DMS 273 treated with DMSO at 0.1 percent for 48 hours (cell line): ENCODE measurements around the gene VSIR.

ENCODE experiments used
- DNase-seq: peaks from one replicate; lab custom pipeline; 2025; lab: John Stamatoyannopoulos, UW

VSIR gene

DNA sequence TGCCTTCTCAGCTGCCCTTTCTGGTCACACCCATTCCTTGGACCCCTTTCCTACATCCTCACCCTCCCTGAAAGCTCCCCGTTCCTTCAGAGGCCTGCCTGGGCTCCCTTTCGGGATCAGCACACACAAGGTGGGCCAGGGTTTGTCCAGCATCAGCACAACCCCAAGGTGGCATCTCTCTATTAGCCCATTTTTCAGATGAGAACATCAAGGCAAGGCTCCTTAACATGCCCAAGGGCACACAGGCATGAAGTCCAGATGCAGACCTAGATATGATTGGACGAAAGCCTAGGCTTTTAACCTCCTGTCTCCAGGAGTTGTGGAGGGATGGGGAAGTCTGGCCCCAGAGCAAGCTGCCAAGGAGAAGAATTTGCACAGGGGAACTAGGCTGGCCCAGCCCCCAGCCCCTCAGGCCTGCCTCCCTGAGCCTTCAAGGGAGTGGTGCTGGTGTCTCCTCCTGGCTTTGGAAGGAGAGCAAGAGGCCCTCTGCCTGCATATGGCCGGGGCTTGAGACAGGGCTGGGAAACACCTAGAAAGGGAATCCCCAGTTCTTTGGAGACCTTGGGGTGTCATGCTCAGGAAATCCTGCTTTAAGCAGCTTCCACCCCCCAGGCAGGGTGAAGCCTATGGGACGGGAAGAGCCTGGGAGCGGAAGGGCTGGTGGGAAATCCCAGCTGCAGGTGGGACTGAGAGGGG lies 9.0 kb upstream of the VSIR start:
- no peak for DNase-seq

DNA sequence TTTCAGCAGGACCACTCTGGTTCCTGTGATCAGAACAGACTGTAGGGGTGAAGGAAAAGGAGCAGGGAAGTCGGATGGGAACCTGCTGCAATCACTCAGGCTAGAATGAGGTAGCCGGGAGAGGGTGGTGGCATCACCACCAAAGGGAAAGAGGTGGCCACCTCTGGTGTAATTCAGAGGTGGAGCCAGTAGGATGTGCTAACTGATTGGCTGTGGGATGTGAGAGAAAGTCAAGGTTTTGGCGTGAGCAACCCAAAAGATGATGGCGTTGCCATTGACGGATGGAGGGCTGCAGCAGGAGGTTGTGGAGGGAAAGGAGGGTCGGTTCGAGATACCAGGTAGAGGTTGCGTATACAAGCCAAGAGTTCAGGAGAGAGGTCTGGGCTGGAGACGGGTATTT lies 7.4 kb upstream of the VSIR start:
- DNase-seq = no peak

GRCh38 chr10:71780156-71780555 lies 6.8 kb upstream of the VSIR start:
- DNase-seq = no peak

GRCh38 chr10:71779641-71780040 lies 6.3 kb upstream of the VSIR start:
- DNase-seq = no peak

DNA sequence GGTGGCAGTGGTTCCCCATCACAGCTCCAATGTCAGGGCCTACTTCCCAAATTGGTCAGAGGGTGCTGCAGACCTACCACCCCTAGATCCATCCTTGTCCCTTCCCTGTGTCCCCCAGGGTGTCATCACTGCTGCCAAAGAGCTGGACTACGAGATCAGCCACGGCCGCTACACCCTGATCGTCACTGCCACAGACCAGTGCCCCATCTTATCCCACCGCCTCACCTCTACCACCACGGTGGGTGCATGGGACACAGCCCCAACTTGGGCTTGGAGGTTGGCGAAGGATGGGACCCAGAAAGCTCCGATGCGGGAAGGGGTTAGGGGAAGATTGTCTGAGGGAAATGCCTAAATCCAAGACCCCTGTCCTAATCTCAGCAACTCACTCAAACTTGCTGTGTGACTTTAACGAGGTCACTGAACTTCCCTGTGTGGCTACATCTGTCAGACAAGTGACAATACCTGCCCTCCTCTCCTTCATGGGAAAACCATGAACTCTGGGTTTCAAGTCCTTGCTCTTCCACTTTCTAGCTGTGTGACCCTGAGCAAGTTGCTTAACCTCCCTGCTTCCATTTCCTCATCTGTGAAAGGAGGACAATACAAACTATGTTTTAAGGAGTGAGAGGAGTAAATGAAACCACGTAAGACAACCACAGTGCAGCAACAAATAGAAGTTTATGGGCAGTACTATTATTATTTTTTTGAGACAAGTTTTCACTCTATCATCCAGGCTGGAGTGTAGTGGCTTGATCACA lies 4.9 kb upstream of the VSIR start:
- no peak for DNase-seq

- DNase-seq = no peak
Measured at GRCh38 chr10:71777213-71777985, 4.1 kb upstream of the VSIR start.

- no peak for DNase-seq
Measured at GRCh38 chr10:71776481-71776925, 3.2 kb upstream of the VSIR start.

GRCh38 chr10:71774916-71775702 lies 1.8 kb upstream of the VSIR start:
- no peak for DNase-seq

- no peak for DNase-seq
Measured at GRCh38 chr10:71772832-71773220, 494 bp downstream of the VSIR start.

DNA sequence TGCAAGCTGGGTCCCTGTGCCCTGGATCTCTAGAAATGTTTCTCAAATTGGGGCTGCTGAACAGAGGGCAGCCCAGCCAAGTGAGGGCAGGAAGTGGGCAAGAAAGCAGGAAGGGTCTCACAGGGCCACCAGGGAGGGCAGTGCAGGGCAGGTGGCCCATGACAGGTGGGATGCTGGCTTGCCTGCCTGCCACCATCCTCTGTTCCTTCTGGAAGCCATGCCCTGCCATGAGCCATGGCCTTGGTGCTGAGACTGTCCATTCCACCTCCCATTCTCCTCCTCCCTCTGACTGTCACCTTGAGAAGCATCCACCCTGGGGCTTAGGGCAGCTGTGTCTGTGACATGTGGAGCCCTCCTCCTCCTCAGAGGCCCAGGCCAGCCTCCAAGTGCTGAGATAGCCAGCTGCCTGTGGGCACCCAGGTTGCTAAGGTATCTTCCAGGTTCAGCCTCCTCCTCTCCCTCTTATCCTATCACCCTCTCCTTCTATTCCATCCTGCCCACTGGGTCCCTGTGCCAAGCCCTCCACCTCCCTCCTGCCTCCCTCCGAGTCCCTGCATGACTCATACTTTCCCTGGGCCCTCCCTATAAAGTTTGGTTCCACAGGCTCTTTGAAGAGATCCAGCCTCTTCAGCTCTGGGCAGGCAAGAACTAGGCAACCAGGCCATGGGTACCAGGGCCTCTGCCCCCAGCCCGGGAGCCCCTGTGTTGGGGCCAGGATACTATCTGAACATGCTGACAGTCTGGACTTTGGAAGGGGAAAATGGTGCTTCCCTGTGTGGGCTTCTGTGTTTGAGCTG lies 1.3 kb downstream of the VSIR start:
- DNase-seq = no peak

GRCh38 chr10:71771204-71771603 lies 2.1 kb downstream of the VSIR start:
- no peak for DNase-seq

DNA sequence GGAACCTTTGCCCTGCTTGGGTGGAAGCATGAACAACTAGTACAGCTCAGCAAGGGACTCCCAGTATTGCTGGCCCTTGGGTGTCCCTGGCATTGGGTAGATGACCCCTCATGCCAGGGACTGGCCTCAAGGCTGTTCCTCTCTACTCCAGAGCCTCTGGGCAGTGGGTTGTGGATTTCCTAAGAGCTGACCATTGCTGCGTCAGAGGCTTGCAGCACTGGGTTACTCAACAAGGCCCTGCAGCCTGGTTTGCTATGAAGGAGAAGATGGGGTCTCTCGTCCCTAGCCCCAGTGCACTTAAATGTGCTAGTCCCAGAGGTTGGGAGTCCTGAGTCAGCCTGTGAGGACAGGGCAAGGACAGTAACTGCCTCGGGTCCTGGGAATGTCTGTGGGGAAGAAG lies 2.5 kb downstream of the VSIR start:
- DNase-seq = no peak

- DNase-seq = no peak
Measured at GRCh38 chr10:71770255-71770654, 3.1 kb downstream of the VSIR start.

DNA sequence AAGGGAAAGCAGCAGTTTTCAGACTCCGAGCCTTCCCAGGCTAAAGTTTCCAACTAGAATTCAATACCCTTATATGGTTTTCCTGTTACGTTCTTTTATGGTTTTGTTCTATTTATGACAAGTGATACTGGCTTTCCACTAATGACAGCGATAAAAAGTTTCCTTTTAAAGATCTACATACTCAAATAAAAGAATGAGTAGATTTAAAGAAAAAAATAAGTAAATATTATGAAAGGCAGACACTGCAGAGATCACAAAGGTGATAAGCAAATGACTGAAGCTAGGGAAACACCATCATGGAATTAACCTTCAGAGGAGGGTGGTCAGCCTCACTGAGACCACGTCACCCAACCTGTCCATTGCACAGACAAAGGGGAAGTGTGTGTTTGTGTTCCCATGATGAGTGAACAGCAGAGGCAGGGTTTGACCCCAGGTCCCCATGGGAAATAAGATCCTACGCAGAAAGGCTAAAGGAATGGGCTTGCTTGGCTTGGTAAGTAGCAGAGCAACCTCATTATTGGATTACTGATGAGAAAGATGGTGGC lies 4.0 kb downstream of the VSIR start:
- no peak for DNase-seq

GRCh38 chr10:71767420-71768035 lies 5.8 kb downstream of the VSIR start:
- DNase-seq = no peak

GRCh38 chr10:71766717-71767419 lies 6.5 kb downstream of the VSIR start:
- no peak for DNase-seq

GRCh38 chr10:71765906-71766716 lies 7.2 kb downstream of the VSIR start:
- no peak for DNase-seq

DNA sequence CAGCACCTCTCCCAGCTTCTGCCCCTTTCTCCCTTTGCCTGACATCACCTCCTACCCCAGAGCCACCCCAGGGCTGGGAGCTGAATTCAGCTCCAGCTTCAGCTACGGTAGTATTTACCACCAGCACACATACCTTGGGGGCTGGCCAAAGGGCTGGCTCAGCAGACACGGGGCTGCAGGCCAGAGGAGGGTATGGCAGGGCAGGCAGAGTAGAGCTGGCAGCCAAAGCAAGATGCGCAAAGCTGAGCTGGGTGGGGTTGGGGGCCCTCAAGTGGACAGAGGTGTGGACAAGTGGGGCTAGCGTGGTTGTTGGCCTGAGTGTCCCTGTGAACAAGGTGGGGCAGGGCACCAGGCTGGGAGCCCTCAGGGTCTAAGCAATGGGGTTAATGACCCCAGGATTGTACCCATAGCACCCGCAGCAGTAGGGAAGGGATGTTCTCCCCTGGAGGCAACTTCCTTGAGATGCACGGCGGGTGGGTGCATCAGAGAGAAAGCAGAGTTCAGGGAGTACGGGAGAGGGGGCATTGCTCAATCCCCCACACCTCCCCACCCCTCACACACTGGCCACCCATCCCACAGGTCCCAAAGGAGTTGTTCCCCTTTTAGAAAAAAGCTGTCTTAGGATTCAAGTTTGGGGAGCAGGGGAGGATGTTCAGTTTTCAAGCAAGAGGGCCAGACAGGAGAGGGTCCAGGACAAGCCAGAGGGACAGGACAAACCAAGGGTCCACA lies 8.0 kb downstream of the VSIR start:
- no peak for DNase-seq
